Ovary (tissue), 3 donors: ENCODE data around the gene HTRA1.

ENCODE experiments used
- CTCF ChIP-seq, 3 donors: fragments of 450-650 bp in 2 of 3; fragments of 200-600 bp in 1 of 3; IDR thresholded peaks; one replicate each; pipeline versions ENCODE4 v1.5.1 to v1.8.0; 2016 to 2022; ENCODE audit warnings: antibody characterized with exemption in 3 of 3, mild to moderate bottlenecking in 1 of 3
- EP300 ChIP-seq: sonication (generic); formaldehyde crosslinking; IDR thresholded peaks from one replicate; pipeline ENCODE4 v1.6.1; 2017; ENCODE audit warnings: antibody characterized with exemption
- POLR2A ChIP-seq: fragments of 450-650 bp; IDR thresholded peaks from one replicate; pipeline ENCODE4 v1.6.1; 2017; ENCODE audit warnings: antibody characterized with exemption, mild to moderate bottlenecking, moderate library complexity
- donor health status: DM: no; HTN: no; CAD: no.

GRCh38 chr10:122509323-122509722 lies 48.0 kb downstream of the HTRA1 start:
- TF ChIP-seq POLR2A (no peak), CTCF (IDR thresholded peaks at IDR 0.05) (no peak), EP300 (no peak)
